Neutrophil (primary cell): ENCODE data around the gene DDX46.
"Not testable (repeated sequence)": the region's sequence is repeated elsewhere in the genome, so short reads cannot be mapped to it uniquely, and the experiment has no call there.

ENCODE experiments used
- H3K27ac ChIP-seq: fragments of 200-600 bp; sonication (generic); 2 replicates; pipeline ENCODE4 v1.5.1; 2016; ENCODE audit warnings: mild to moderate bottlenecking, moderate library complexity
- H3K27me3 ChIP-seq: fragments of 200-600 bp; sonication (generic); 2 replicates; pipeline ENCODE4 v1.6.0; 2016; ENCODE audit warnings: mild to moderate bottlenecking
- H3K36me3 ChIP-seq: fragments of 200-600 bp; sonication (generic); 2 replicates; pipeline ENCODE4 v1.5.1; 2017
- H3K4me1 ChIP-seq, 2 experiments: fragments of 200-600 bp in 1 of 2; sonication (generic) in 1 of 2; 1 replicate in 1 of 2; 2 replicates in 1 of 2; pipeline versions ENCODE4 v1.5.1 to v1.6.1; 2013 to 2016; ENCODE audit warnings: low read depth in 1 of 2, low read length in 1 of 2, mild to moderate bottlenecking in 1 of 2, moderate library complexity in 1 of 2; ENCODE audit not compliant: control insufficient read depth in 1 of 2, insufficient read depth in 1 of 2
- H3K4me3 ChIP-seq, 2 experiments: fragments of 200-600 bp in 1 of 2; sonication (generic) in 1 of 2; 1 replicate in 1 of 2; 2 replicates in 1 of 2; pipeline ENCODE4 v1.5.1; 2013 to 2016; ENCODE audit warnings: low read depth in 1 of 2, low read length in 1 of 2, mild to moderate bottlenecking in 1 of 2, moderate library complexity in 1 of 2
- H3K9me3 ChIP-seq: fragments of 200-600 bp; sonication (generic); 2 replicates; pipeline ENCODE4 v1.5.1; 2016
- CTCF ChIP-seq: fragments of 200-600 bp; sonication (generic); IDR thresholded peaks from 2 replicates; pipeline ENCODE4 v1.5.1; 2016; ENCODE audit warnings: antibody characterized with exemption

The DDX46 gene

GRCh38 chr5:134758504-134759341, at the start of gene DDX46:
DDX46 (plus strand) TSS chr5:134758779; CDS start chr5:134758939, 160 bp downstream.
- Histone ChIP-seq H3K36me3 (no peaks in the 10 kb centered on the region), H3K4me1 (peaks cover 33 to 35% of the 10 kb centered on the region in 2 experiments), H3K27me3 (no peaks in the 10 kb centered on the region), H3K27ac (peak within 1 kb of the TSS; percentile 80), H3K9me3 (no peaks in the 10 kb centered on the region), H3K4me3 (peak within 1 kb of the TSS; percentile 93 to 95)
- TF ChIP-seq CTCF: peak; percentile 94

GRCh38 chr5:134714120-134714519, 44.5 kb upstream of the DDX46 start:
- Histone ChIP-seq H3K27ac (no peak overlapping the region), H3K36me3 (peaks cover 69% of the 10 kb centered on the region), H3K4me3 (no peak overlapping the region), H3K9me3 (no peaks in the 10 kb centered on the region), H3K27me3 (no peaks in the 10 kb centered on the region), H3K4me1 (no peaks in the 10 kb centered on the region)
- TF ChIP-seq CTCF: no peak

GRCh38 chr5:134714541-134714940, 44.0 kb upstream of the DDX46 start:
- Histone ChIP-seq H3K9me3 (no peaks in the 10 kb centered on the region), H3K4me1 (no peaks in the 10 kb centered on the region), H3K36me3 (peaks cover 69% of the 10 kb centered on the region), H3K27ac (no peak overlapping the region), H3K27me3 (no peaks in the 10 kb centered on the region), H3K4me3 (no peak overlapping the region)
- no peak for TF ChIP-seq CTCF

- not testable (repeated sequence) for H3K4me1 ChIP-seq, H3K9me3 ChIP-seq, H3K4me3 ChIP-seq, H3K27ac ChIP-seq, H3K27me3 ChIP-seq
- H3K36me3 ChIP-seq: peaks cover 70% of the 10 kb centered on the region
Measured at GRCh38 chr5:134715466-134715865, 43.1 kb upstream of the DDX46 start.

GRCh38 chr5:134724872-134725271, 33.7 kb upstream of the DDX46 start:
- no peak for TF ChIP-seq CTCF
- no peaks in the 10 kb centered on the region for H3K4me1 ChIP-seq
- no peaks in the 10 kb centered on the region for H3K27me3 ChIP-seq
- H3K27ac ChIP-seq: no peak overlapping the region
- peaks cover 52% of the 10 kb centered on the region for H3K36me3 ChIP-seq
- H3K9me3 ChIP-seq: no peaks in the 10 kb centered on the region
- H3K4me3 ChIP-seq: no peak overlapping the region

GRCh38 chr5:134732819-134733218, 25.8 kb upstream of the DDX46 start:
- no peak for TF ChIP-seq CTCF
- H3K9me3 ChIP-seq: no peaks in the 10 kb centered on the region
- H3K27me3 ChIP-seq: no peaks in the 10 kb centered on the region
- H3K36me3 ChIP-seq: no peaks in the 10 kb centered on the region
- no peak overlapping the region for H3K27ac ChIP-seq
- H3K4me1 ChIP-seq: peaks cover 24 to 26% of the 10 kb centered on the region in 2 experiments
- no peak overlapping the region for H3K4me3 ChIP-seq
